OCI-LY3 (cell line): ENCODE data around the gene PPP1R1C.

Experiments
- H2AFZ ChIP-seq: fragments of 200-600, 300-600 bp; shearing (Covaris generic); 2 replicates; pipeline ENCODE4 v1.6.0; 2014; ENCODE audit warnings: antibody characterized with exemption, low read depth, low read length
- H3K27ac ChIP-seq: fragments of 200-600, 300-600 bp; sonication (generic); 2 replicates; pipeline ENCODE4 v1.5.1; 2014; ENCODE audit warnings: mild to moderate bottlenecking, low read length, moderate library complexity, mixed read lengths
- H3K27me3 ChIP-seq: fragments of 200-600, 300-600 bp; sonication (generic); 2 replicates; pipeline ENCODE4 v1.6.1; 2014; ENCODE audit warnings: low read depth, low read length, mixed read lengths
- H3K36me3 ChIP-seq: fragments of 200-600, 300-600 bp; sonication (generic); replicated peaks from 2 replicates; pipeline ENCODE3; 2014; ENCODE audit warnings: low read depth, low read length, mixed read lengths
- H3K4me1 ChIP-seq: fragments of 300-600, 200-600 bp; sonication (generic); 2 replicates; pipeline ENCODE4 v1.6.1; 2014; ENCODE audit warnings: low read length, mixed read lengths
- H3K4me2 ChIP-seq: fragments of 200-600, 300-600 bp; sonication (generic); 2 replicates; pipeline ENCODE4 v1.6.1; 2014; ENCODE audit warnings: low read length, mixed read lengths
- H3K4me3 ChIP-seq: fragments of 300-600, 200-600 bp; sonication (generic); 2 replicates; pipeline ENCODE4 v1.5.1; 2014; ENCODE audit warnings: antibody characterized with exemption, mild to moderate bottlenecking, low read length, moderate library complexity
- H3K79me2 ChIP-seq: fragments of 300-600, 200-600 bp; shearing (Covaris generic); 2 replicates; pipeline ENCODE4 v1.6.1; 2014; ENCODE audit warnings: mild to moderate bottlenecking, low read length, mixed read lengths
- H3K9ac ChIP-seq: fragments of 300-600, 200-600 bp; shearing (Covaris generic); 2 replicates; pipeline ENCODE4 v1.6.0; 2014; ENCODE audit warnings: mild to moderate bottlenecking, low read length, moderate library complexity
- H3K9me3 ChIP-seq: fragments of 200-600, 300-600 bp; shearing (Covaris generic); 2 replicates; pipeline ENCODE4 v1.6.1; 2014; ENCODE audit warnings: low read length, mixed read lengths; ENCODE audit not compliant: insufficient read depth
- H4K20me1 ChIP-seq: fragments of 200-600, 300-600 bp; sonication (generic); 2 replicates; pipeline ENCODE4 v1.6.1; 2016; ENCODE audit warnings: low read length, mixed read lengths; ENCODE audit not compliant: insufficient read depth
- CTCF ChIP-seq: fragments of 200-600, 300-600 bp; sonication (generic); IDR thresholded peaks from 2 replicates; pipeline ENCODE4 v1.5.1; 2014; ENCODE audit warnings: antibody characterized with exemption, low read length, low read depth
- EZH2phosphoT487 ChIP-seq: fragments of 200-600 bp; shearing (Covaris generic); IDR thresholded peaks from 2 replicates; pipeline ENCODE4 v1.6.1; 2018; ENCODE audit warnings: antibody characterized with exemption, mixed run types, low read depth

PPP1R1C gene

GRCh38 chr2:182132605-182133004 lies 147.0 kb downstream of the PPP1R1C start:
- H3K9ac ChIP-seq: no peak overlapping the region
- TF ChIP-seq CTCF: peak; percentile 44
- no peak for TF ChIP-seq EZH2phosphoT487
- no peak overlapping the region for H2AFZ ChIP-seq
- no peaks in the 10 kb centered on the region for H4K20me1 ChIP-seq
- no peaks in the 10 kb centered on the region for H3K36me3 ChIP-seq
- H3K9me3 ChIP-seq: no peaks in the 10 kb centered on the region
- H3K27ac ChIP-seq: no peak overlapping the region
- H3K79me2 ChIP-seq: no peaks in the 10 kb centered on the region
- H3K27me3 ChIP-seq: no peaks in the 10 kb centered on the region
- H3K4me2 ChIP-seq: peak overlapping the region; percentile 52; the same call in 1 of the 2 replicates
- H3K4me1 ChIP-seq: peaks cover 16% of the 10 kb centered on the region
- no peak overlapping the region for H3K4me3 ChIP-seq

- H3K4me2 ChIP-seq: no peak overlapping the region
- H3K4me3 ChIP-seq: no peak overlapping the region
- no peak overlapping the region for H2AFZ ChIP-seq
- H3K79me2 ChIP-seq: no peaks in the 10 kb centered on the region
- H4K20me1 ChIP-seq: no peaks in the 10 kb centered on the region
- no peaks in the 10 kb centered on the region for H3K9me3 ChIP-seq
- no peak overlapping the region for H3K9ac ChIP-seq
- no peak overlapping the region for H3K27ac ChIP-seq
- peaks cover 16% of the 10 kb centered on the region for H3K4me1 ChIP-seq
- TF ChIP-seq EZH2phosphoT487: no peak
- TF ChIP-seq CTCF: no peak
- H3K27me3 ChIP-seq: no peaks in the 10 kb centered on the region
- H3K36me3 ChIP-seq: no peaks in the 10 kb centered on the region
Observed at GRCh38 chr2:182133195-182133891, 147.7 kb downstream of the PPP1R1C start.

GRCh38 chr2:182134201-182134600 lies 148.5 kb downstream of the PPP1R1C start:
- Histone ChIP-seq H3K79me2 (no peaks in the 10 kb centered on the region), H3K9me3 (no peaks in the 10 kb centered on the region), H3K4me2 (no peak overlapping the region), H3K27me3 (no peaks in the 10 kb centered on the region), H4K20me1 (no peaks in the 10 kb centered on the region), H2AFZ (no peak overlapping the region), H3K4me1 (peaks cover 16% of the 10 kb centered on the region), H3K9ac (no peak overlapping the region), H3K27ac (no peak overlapping the region), H3K4me3 (no peak overlapping the region), H3K36me3 (no peaks in the 10 kb centered on the region)
- TF ChIP-seq CTCF: no peak
- TF ChIP-seq EZH2phosphoT487: no peak

GRCh38 chr2:182142062-182142461 lies 156.4 kb downstream of the PPP1R1C start:
- Histone ChIP-seq H3K4me3 (no peak overlapping the region), H3K79me2 (no peaks in the 10 kb centered on the region), H3K9me3 (no peaks in the 10 kb centered on the region), H3K27ac (no peak overlapping the region), H2AFZ (no peak overlapping the region), H4K20me1 (no peaks in the 10 kb centered on the region), H3K4me1 (no peaks in the 10 kb centered on the region), H3K27me3 (peaks cover 3% of the 10 kb centered on the region; the same call in 1 of the 2 replicates), H3K36me3 (no peaks in the 10 kb centered on the region), H3K4me2 (no peak overlapping the region), H3K9ac (no peak overlapping the region)
- TF ChIP-seq EZH2phosphoT487 (no peak), CTCF (no peak)
